Activated naive CD4-positive, alpha-beta T cell treated with anti-CD3 and anti-CD28 coated beads, Interleukin-2, amount 50 U/mL, for 24 hours (primary cell): Measurements from ENCODE around the gene HBP1.
"Not testable (repeated sequence)": the region's sequence is repeated elsewhere in the genome, so short reads cannot be mapped to it uniquely, and the experiment has no call there.

Source experiments
- H3K27ac Mint-ChIP-seq: one replicate; pipeline ENCODE4 v1.8.0; 2021; ENCODE audit warnings: mild to moderate bottlenecking, mixed read lengths
- H3K27me3 Mint-ChIP-seq: one replicate; pipeline ENCODE4 v1.8.0; 2021; ENCODE audit warnings: mixed read lengths
- H3K36me3 Mint-ChIP-seq: one replicate; pipeline ENCODE4 v1.8.0; 2021; ENCODE audit warnings: mixed read lengths
- H3K4me1 Mint-ChIP-seq: one replicate; pipeline ENCODE4 v1.8.0; 2021; ENCODE audit warnings: mixed read lengths
- H3K4me3 Mint-ChIP-seq: one replicate; pipeline ENCODE4 v1.8.0; 2021; ENCODE audit warnings: mild to moderate bottlenecking, mixed read lengths
- H3K9me3 Mint-ChIP-seq: one replicate; pipeline ENCODE4 v1.8.0; 2021; ENCODE audit warnings: mixed read lengths

Gene HBP1

GRCh38 chr7:107224374-107225223 lies 55.8 kb downstream of the HBP1 start:
- no peaks in the 10 kb centered on the region for H3K4me1 Mint-ChIP-seq
- H3K4me3 Mint-ChIP-seq: no peak overlapping the region
- no peaks in the 10 kb centered on the region for H3K27me3 Mint-ChIP-seq
- no peak overlapping the region for H3K27ac Mint-ChIP-seq
- peaks cover 21% of the 10 kb centered on the region for H3K36me3 Mint-ChIP-seq
- no peaks in the 10 kb centered on the region for H3K9me3 Mint-ChIP-seq

GRCh38 chr7:107228291-107228690 lies 59.5 kb downstream of the HBP1 start:
- Mint-ChIP-seq H3K9me3 (no peaks in the 10 kb centered on the region), H3K4me1 (no peaks in the 10 kb centered on the region), H3K27ac (no peak overlapping the region), H3K27me3 (no peaks in the 10 kb centered on the region), H3K36me3 (peaks cover 15% of the 10 kb centered on the region), H3K4me3 (no peak overlapping the region)

GRCh38 chr7:107230334-107230733 lies 61.5 kb downstream of the HBP1 start:
- no peak overlapping the region for H3K4me3 Mint-ChIP-seq

GRCh38 chr7:107232568-107233090 lies 63.8 kb downstream of the HBP1 start:
- Mint-ChIP-seq H3K4me3 (no peak overlapping the region), H3K4me1 (no peaks in the 10 kb centered on the region), H3K9me3 (no peaks in the 10 kb centered on the region), H3K36me3 (peaks cover 15% of the 10 kb centered on the region), H3K27me3 (no peaks in the 10 kb centered on the region), H3K27ac (no peak overlapping the region)

More at GRCh38 chr7:107230334-107230733, 61.5 kb downstream of the HBP1 start:
- Mint-ChIP-seq H3K27me3 (no peaks in the 10 kb centered on the region), H3K9me3 (no peaks in the 10 kb centered on the region), H3K36me3 (peaks cover 11% of the 10 kb centered on the region), H3K4me1 (no peaks in the 10 kb centered on the region), H3K27ac (no peak overlapping the region)

GRCh38 chr7:107233174-107233573 lies 64.4 kb downstream of the HBP1 start:
- no peak overlapping the region for H3K4me3 Mint-ChIP-seq
- no peaks in the 10 kb centered on the region for H3K4me1 Mint-ChIP-seq
- H3K9me3 Mint-ChIP-seq: no peaks in the 10 kb centered on the region
- H3K36me3 Mint-ChIP-seq: peaks cover 17% of the 10 kb centered on the region
- H3K27me3 Mint-ChIP-seq: no peaks in the 10 kb centered on the region
- no peak overlapping the region for H3K27ac Mint-ChIP-seq

- Mint-ChIP-seq H3K27me3 (no peaks in the 10 kb centered on the region), H3K36me3 (peaks cover 20% of the 10 kb centered on the region), H3K4me1 (no peaks in the 10 kb centered on the region), H3K27ac (no peak overlapping the region), H3K9me3 (no peaks in the 10 kb centered on the region), H3K4me3 (no peak overlapping the region)
Measured at GRCh38 chr7:107233981-107234380, 65.2 kb downstream of the HBP1 start.

- Mint-ChIP-seq H3K4me1 (no peaks in the 10 kb centered on the region), H3K27ac (no peak overlapping the region), H3K9me3 (no peaks in the 10 kb centered on the region), H3K4me3 (no peak overlapping the region), H3K27me3 (no peaks in the 10 kb centered on the region), H3K36me3 (peaks cover 19% of the 10 kb centered on the region)
Measured at GRCh38 chr7:107234436-107234835, 65.6 kb downstream of the HBP1 start.

GRCh38 chr7:107236862-107237261 lies 68.1 kb downstream of the HBP1 start:
- Mint-ChIP-seq H3K9me3 (no peaks in the 10 kb centered on the region), H3K36me3 (peaks cover 19% of the 10 kb centered on the region), H3K27ac (no peak overlapping the region), H3K4me1 (no peaks in the 10 kb centered on the region), H3K4me3 (no peak overlapping the region), H3K27me3 (no peaks in the 10 kb centered on the region)

- Mint-ChIP-seq H3K4me3 (no peak overlapping the region), H3K4me1 (no peaks in the 10 kb centered on the region), H3K27me3 (no peaks in the 10 kb centered on the region), H3K9me3 (no peaks in the 10 kb centered on the region), H3K27ac (no peak overlapping the region), H3K36me3 (peaks cover 19% of the 10 kb centered on the region)
Measured at GRCh38 chr7:107237451-107237850, 68.6 kb downstream of the HBP1 start.

- no peaks in the 10 kb centered on the region for H3K4me1 Mint-ChIP-seq
- no peak overlapping the region for H3K27ac Mint-ChIP-seq
- no peak overlapping the region for H3K4me3 Mint-ChIP-seq
- no peaks in the 10 kb centered on the region for H3K27me3 Mint-ChIP-seq
- H3K36me3 Mint-ChIP-seq: peaks cover 45% of the 10 kb centered on the region
- H3K9me3 Mint-ChIP-seq: no peaks in the 10 kb centered on the region
Measured at GRCh38 chr7:107242267-107242666, 73.5 kb downstream of the HBP1 start.

- Mint-ChIP-seq H3K9me3 (no peaks in the 10 kb centered on the region), H3K36me3 (peaks cover 48% of the 10 kb centered on the region), H3K4me3 (no peak overlapping the region)
Measured at GRCh38 chr7:107244613-107245012, 75.8 kb downstream of the HBP1 start.

GRCh38 chr7:107246836-107247235 lies 78.0 kb downstream of the HBP1 start:
- H3K27ac Mint-ChIP-seq, H3K4me3 Mint-ChIP-seq, H3K9me3 Mint-ChIP-seq, H3K27me3 Mint-ChIP-seq, H3K4me1 Mint-ChIP-seq: not testable (repeated sequence)
- peaks cover 51% of the 10 kb centered on the region for H3K36me3 Mint-ChIP-seq

More at GRCh38 chr7:107244613-107245012, 75.8 kb downstream of the HBP1 start:
- Mint-ChIP-seq H3K27me3 (no peaks in the 10 kb centered on the region), H3K4me1 (no peaks in the 10 kb centered on the region), H3K27ac (no peak overlapping the region)

- H3K4me1 Mint-ChIP-seq: peaks cover 12% of the 10 kb centered on the region
- H3K4me3 Mint-ChIP-seq: no peak overlapping the region
- H3K27me3 Mint-ChIP-seq: no peaks in the 10 kb centered on the region
- H3K27ac Mint-ChIP-seq: no peak overlapping the region
- H3K9me3 Mint-ChIP-seq: no peaks in the 10 kb centered on the region
- H3K36me3 Mint-ChIP-seq: peaks cover 46% of the 10 kb centered on the region
Measured at GRCh38 chr7:107248551-107249316, 79.9 kb downstream of the HBP1 start.

- Mint-ChIP-seq H3K9me3 (no peaks in the 10 kb centered on the region), H3K36me3 (peaks cover 23% of the 10 kb centered on the region), H3K27ac (no peak overlapping the region), H3K27me3 (no peaks in the 10 kb centered on the region), H3K4me3 (no peak overlapping the region), H3K4me1 (peaks cover 13% of the 10 kb centered on the region)
Measured at GRCh38 chr7:107251963-107252362, 83.2 kb downstream of the HBP1 start.
